ENCODE results near the gene EDN2. TPM values are rescaled to one million over a fixed set of nuclear protein-coding genes. Genes with fewer than 3 reads are reported as not detected.

The EDN2 gene
- total RNA-seq, 1 donor from 2014 or later: 0.80 TPM

- TF ChIP-seq CTCF (IDR thresholded peaks at IDR 0.05): no peak
- H3K36me3 Mint-ChIP-seq (ENCODE audit: low read depth): peaks cover 4% of the 10 kb centered on the region
- no peak overlapping the region for H3K4me3 Mint-ChIP-seq (ENCODE audit: unreplicated experiment)
- no peaks in the 10 kb centered on the region for H3K27me3 Mint-ChIP-seq (ENCODE audit: low read depth)
- no peaks in the 10 kb centered on the region for H3K9me3 Mint-ChIP-seq (ENCODE audit: low read depth)
- no peak overlapping the region for H3K27ac Mint-ChIP-seq (ENCODE audit: unreplicated experiment)
- peaks cover 12% of the 10 kb centered on the region for H3K4me1 Mint-ChIP-seq (ENCODE audit: low read depth)
- DNase-seq (ENCODE audit: low spot score): no peak
Measured at GRCh38 chr1:41511239-41511540, 26.7 kb upstream of the EDN2 start.

DNA sequence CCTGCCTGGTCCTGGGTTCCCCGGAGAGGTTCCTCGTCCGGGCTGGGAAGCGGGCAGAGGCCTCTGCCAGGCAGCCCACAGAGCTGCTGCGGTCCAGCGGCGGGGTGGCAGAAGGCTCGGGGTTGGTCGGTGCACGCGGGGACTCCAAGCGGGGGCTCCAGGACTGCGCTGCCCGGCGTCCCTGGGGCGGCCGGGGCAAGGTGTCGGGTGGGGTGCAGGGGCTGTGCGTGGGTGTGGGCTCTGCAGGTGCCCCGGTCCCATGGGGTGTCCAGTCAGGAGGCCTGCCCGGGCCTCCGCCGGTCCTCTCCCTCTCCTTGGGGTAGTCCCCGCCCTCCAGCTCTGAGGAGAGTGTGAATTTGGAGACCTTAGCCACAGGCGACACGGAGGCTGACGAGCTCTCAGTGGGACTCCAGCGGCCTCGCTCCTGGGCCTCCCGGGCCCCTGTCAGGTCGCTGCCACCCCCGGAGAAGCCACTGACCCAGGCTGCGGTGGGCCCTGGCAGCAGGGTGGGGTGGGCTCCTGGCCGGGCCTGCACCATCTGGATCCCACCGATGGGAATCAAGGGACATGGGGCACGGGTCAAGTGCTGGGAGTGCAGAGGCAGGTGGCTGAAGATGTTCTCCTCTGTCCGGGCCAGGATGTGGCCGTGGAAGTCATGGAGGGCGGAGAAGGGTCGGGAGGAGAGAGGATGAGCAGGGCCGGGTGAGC lies 26.2 kb upstream of the EDN2 start:
- peaks cover 4% of the 10 kb centered on the region for H3K36me3 Mint-ChIP-seq (ENCODE audit: low read depth)
- no peak overlapping the region for H3K4me3 Mint-ChIP-seq (ENCODE audit: unreplicated experiment)
- no peak for TF ChIP-seq CTCF (IDR thresholded peaks at IDR 0.05)
- no peaks in the 10 kb centered on the region for H3K27me3 Mint-ChIP-seq (ENCODE audit: low read depth)
- peaks cover 7% of the 10 kb centered on the region for H3K4me1 Mint-ChIP-seq (ENCODE audit: low read depth)
- H3K9me3 Mint-ChIP-seq (ENCODE audit: low read depth): no peaks in the 10 kb centered on the region
- H3K27ac Mint-ChIP-seq (ENCODE audit: unreplicated experiment): no peak overlapping the region
- no peak for DNase-seq (ENCODE audit: low spot score)

- no peaks in the 10 kb centered on the region for H3K27me3 Mint-ChIP-seq (ENCODE audit: low read depth)
- H3K4me1 Mint-ChIP-seq (ENCODE audit: low read depth): peaks cover 6% of the 10 kb centered on the region
- no peak for DNase-seq (ENCODE audit: low spot score)
- no peaks in the 10 kb centered on the region for H3K9me3 Mint-ChIP-seq (ENCODE audit: low read depth)
- TF ChIP-seq CTCF (IDR thresholded peaks at IDR 0.05): no peak
- peaks cover 4% of the 10 kb centered on the region for H3K36me3 Mint-ChIP-seq (ENCODE audit: low read depth)
- H3K4me3 Mint-ChIP-seq (ENCODE audit: unreplicated experiment): no peak overlapping the region
- no peak overlapping the region for H3K27ac Mint-ChIP-seq (ENCODE audit: unreplicated experiment)
Measured at GRCh38 chr1:41509270-41509671, 24.8 kb upstream of the EDN2 start.

DNA sequence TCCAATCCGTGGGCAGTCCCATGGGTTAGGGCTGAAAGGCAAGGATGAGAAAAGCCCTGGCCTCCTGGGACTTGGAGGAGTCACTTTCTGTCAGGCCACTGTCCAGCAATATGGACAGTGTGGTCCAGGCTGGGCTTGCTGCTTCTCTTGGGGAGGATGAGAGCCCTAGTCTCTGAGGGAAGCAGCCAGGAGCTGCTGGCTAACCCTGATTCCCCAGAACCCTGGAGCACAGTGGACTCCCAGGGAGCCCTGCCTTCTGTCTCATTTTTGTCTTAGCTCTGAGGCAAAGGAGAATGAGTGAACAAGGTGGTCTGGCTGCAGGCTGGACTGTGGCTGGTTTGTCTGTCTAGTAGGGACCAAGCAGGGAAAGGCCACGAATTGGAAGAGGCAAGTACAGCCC lies 23.8 kb upstream of the EDN2 start:
- no peak overlapping the region for H3K4me3 Mint-ChIP-seq (ENCODE audit: unreplicated experiment)
- H3K27me3 Mint-ChIP-seq (ENCODE audit: low read depth): no peaks in the 10 kb centered on the region
- TF ChIP-seq CTCF (IDR thresholded peaks at IDR 0.05): no peak
- H3K9me3 Mint-ChIP-seq (ENCODE audit: low read depth): no peaks in the 10 kb centered on the region
- H3K36me3 Mint-ChIP-seq (ENCODE audit: low read depth): peaks cover 4% of the 10 kb centered on the region
- no peak overlapping the region for H3K27ac Mint-ChIP-seq (ENCODE audit: unreplicated experiment)
- no peak for DNase-seq (ENCODE audit: low spot score)
- H3K4me1 Mint-ChIP-seq (ENCODE audit: low read depth): peaks cover 15% of the 10 kb centered on the region

GRCh38 chr1:41507836-41508235 lies 23.4 kb upstream of the EDN2 start:
- no peak for DNase-seq (ENCODE audit: low spot score)
- Mint-ChIP-seq H3K4me3 (ENCODE audit: unreplicated experiment) (no peak overlapping the region), H3K27ac (ENCODE audit: unreplicated experiment) (no peak overlapping the region), H3K9me3 (ENCODE audit: low read depth) (no peaks in the 10 kb centered on the region), H3K36me3 (ENCODE audit: low read depth) (peaks cover 4% of the 10 kb centered on the region), H3K27me3 (ENCODE audit: low read depth) (no peaks in the 10 kb centered on the region), H3K4me1 (ENCODE audit: low read depth) (peaks cover 15% of the 10 kb centered on the region)
- TF ChIP-seq CTCF (IDR thresholded peaks at IDR 0.05): no peak

All from chondrocyte (in vitro differentiated cells).